Cardiac muscle cell (in vitro differentiated cells and primary cell): ENCODE results near the gene CALB2. TPM values are rescaled to one million over a fixed set of nuclear protein-coding genes. Genes with fewer than 3 reads are reported as not detected.

ENCODE experiments used
- DNase-seq, 2 donors: peaks; one replicate each; pipeline versions ENCODE4 v3.0.0 to v3.0.0-alpha.2; 2010 to 2017; ENCODE audit warnings: low read depth in 1 of 2, low spot score in 1 of 2
- H3K27ac ChIP-seq: fragments of 200-600 bp; sonication (generic); 2 replicates; pipeline ENCODE4 v1.5.1; 2016
- H3K27me3 ChIP-seq: fragments of 200-600 bp; sonication (generic); 2 replicates; pipeline ENCODE4 v1.6.0; 2016; ENCODE audit warnings: control low read depth
- H3K36me3 ChIP-seq: fragments of 200-600 bp; sonication (generic); 2 replicates; pipeline ENCODE4 v1.5.1; 2016; ENCODE audit warnings: control low read depth
- H3K4me1 ChIP-seq: fragments of 200-600 bp; sonication (generic); 2 replicates; pipeline ENCODE4 v1.8.1; 2017; ENCODE audit warnings: low read depth, mild to moderate bottlenecking, mixed run types
- H3K4me3 ChIP-seq: fragments of 200-600 bp; sonication (generic); 2 replicates; pipeline ENCODE4 v1.5.1; 2016; ENCODE audit warnings: mild to moderate bottlenecking
- H3K9me3 ChIP-seq: fragments of 200-600 bp; sonication (generic); 2 replicates; pipeline ENCODE4 v1.5.1; 2017; ENCODE audit warnings: low read depth, mild to moderate bottlenecking, control low read depth
- polyA plus RNA-seq: library from polyadenylated mRNA; unstranded; fragments of >200 nt; fragmentation: Nextera tagmentation; extraction: Ambion mirVana; gene quantifications from 2 replicates; pipeline ENCODE4 v1.2.1, GENCODE V29; 2016
- total RNA-seq: library from RNA; depleted of rRNA; stranded (reverse); fragments of >200 nt; gene quantifications from 2 replicates; pipeline ENCODE4 v1.2.3, GENCODE V29; 2016
- TF ChIP-seq, protein P1 (sequence below): IDR thresholded peaks from 2 replicates; pipeline ENCODE4 v1.5.1; 2012; ENCODE audit warnings: low read depth, mild to moderate bottlenecking, low read length

CALB2 gene
- total and polyA plus RNA-seq, 2 experiments from 2014 or later: 0.36 to 0.45 TPM

DNA sequence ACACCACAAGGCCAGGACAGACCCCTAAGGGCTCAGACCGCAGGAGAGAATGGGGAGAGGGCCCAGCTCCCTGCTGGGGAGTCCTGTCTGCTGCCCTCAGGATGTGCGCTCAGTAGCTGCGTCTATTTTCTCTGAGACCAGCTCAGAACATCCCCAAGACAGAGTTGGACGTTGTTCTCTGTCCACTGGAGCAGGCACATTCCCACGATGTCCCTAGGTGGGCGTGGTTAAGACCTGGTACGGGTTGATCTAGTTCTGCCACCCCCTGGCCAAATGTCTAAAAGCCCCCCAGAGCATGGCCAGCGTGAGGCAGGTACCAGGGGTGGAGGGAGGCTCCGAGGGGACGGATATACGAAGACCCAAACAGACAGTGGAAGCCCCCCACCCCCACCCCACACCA, 842 bp upstream of the CALB2 start:
- no peaks in the 10 kb centered on the region for H3K9me3 ChIP-seq
- TF ChIP-seq, protein P1, sequence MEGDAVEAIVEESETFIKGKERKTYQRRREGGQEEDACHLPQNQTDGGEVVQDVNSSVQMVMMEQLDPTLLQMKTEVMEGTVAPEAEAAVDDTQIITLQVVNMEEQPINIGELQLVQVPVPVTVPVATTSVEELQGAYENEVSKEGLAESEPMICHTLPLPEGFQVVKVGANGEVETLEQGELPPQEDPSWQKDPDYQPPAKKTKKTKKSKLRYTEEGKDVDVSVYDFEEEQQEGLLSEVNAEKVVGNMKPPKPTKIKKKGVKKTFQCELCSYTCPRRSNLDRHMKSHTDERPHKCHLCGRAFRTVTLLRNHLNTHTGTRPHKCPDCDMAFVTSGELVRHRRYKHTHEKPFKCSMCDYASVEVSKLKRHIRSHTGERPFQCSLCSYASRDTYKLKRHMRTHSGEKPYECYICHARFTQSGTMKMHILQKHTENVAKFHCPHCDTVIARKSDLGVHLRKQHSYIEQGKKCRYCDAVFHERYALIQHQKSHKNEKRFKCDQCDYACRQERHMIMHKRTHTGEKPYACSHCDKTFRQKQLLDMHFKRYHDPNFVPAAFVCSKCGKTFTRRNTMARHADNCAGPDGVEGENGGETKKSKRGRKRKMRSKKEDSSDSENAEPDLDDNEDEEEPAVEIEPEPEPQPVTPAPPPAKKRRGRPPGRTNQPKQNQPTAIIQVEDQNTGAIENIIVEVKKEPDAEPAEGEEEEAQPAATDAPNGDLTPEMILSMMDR: no peak
- H3K4me3 ChIP-seq: no peak overlapping the region
- no peaks in the 10 kb centered on the region for H3K4me1 ChIP-seq
- H3K36me3 ChIP-seq: no peaks in the 10 kb centered on the region
- H3K27me3 ChIP-seq: peaks cover 49% of the 10 kb centered on the region
- H3K27ac ChIP-seq: no peak overlapping the region
- DNase-seq: peak in 1 of 2 donors; percentile 17

DNA sequence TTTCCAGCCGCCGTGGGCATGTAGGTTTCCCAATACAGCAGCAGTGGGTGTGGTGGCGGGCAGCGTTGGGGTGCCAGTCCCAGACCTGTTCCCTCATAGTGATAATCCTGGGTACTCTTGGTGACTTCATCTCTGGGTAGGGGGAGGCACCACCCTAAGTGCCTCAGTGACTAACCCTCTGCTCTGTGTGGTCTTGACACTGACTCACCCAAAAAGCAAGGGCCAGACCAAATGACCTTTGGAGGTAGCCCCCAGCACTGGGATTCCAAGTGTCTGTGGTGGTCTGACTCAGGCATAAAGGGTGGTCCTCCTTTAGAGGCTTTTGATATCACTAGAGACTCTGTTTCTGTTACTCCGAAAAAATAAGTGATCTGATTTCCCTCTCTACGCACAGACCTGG, 908 bp downstream of the CALB2 start:
- no peak overlapping the region for H3K4me3 ChIP-seq
- TF ChIP-seq, protein P1: no peak
- no peak for DNase-seq
- H3K4me1 ChIP-seq: no peaks in the 10 kb centered on the region
- H3K27ac ChIP-seq: no peak overlapping the region
- H3K9me3 ChIP-seq: no peaks in the 10 kb centered on the region
- no peaks in the 10 kb centered on the region for H3K36me3 ChIP-seq
- H3K27me3 ChIP-seq: peaks cover 49% of the 10 kb centered on the region

DNA sequence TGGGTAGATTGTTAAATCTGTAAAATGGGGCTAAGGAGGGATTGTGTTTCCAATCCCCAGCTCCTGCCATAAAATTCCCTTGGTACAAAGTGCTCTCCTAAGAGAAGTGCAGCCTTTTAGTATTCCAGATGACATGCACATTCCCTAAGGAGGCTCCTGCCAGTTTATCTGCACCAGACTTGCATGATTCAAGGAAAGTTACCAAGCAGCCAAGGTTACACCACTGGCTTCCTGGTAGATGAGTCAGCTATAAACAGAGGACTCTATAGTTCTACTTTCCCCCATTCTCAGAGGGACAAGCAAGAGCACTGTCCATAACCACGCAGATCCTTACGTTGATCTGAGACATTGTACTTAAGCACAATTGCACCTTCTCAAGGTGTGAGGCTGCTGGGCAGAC, 1.9 kb downstream of the CALB2 start:
- Histone ChIP-seq H3K9me3 (no peaks in the 10 kb centered on the region), H3K36me3 (no peaks in the 10 kb centered on the region), H3K27me3 (peaks cover 44% of the 10 kb centered on the region), H3K4me3 (no peak overlapping the region), H3K27ac (no peak overlapping the region), H3K4me1 (no peaks in the 10 kb centered on the region)
- TF ChIP-seq, protein P1: no peak
- DNase-seq: peak in 1 of 2 donors; percentile 95

DNA sequence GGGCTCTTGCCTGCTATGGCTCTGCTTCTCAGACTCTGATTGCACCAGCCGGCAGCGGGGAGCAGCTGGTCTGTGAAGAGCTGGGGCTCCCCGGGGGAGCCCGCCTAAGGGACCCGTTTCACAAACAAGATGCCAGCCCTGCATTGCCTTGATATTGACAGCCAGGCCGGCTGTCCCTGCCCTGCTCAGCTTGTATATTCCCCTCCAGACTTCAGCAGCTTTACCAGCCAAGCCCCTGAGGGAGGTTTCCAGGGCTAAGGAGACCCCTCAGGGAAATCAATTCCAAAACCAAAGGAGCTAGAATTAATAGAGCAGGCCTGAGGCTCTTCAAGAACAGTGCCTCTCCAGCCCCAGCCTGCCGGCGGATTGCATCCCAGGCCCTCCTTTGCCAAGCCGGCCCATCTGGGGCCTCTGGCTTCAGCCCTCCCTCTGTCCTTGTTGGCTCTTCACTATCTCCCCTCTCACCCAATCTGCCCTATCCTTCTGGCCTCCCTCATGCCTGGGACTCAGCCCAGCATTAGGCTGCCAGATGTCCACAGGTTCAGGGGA, 5.7 kb downstream of the CALB2 start:
- H3K4me1 ChIP-seq: no peaks in the 10 kb centered on the region
- H3K9me3 ChIP-seq: no peaks in the 10 kb centered on the region
- no peaks in the 10 kb centered on the region for H3K36me3 ChIP-seq
- TF ChIP-seq, protein P1: no peak
- H3K27me3 ChIP-seq: peaks cover 20% of the 10 kb centered on the region
- DNase-seq: peak in 1 of 2 donors; percentile 44
- no peak overlapping the region for H3K27ac ChIP-seq
- no peak overlapping the region for H3K4me3 ChIP-seq

DNA sequence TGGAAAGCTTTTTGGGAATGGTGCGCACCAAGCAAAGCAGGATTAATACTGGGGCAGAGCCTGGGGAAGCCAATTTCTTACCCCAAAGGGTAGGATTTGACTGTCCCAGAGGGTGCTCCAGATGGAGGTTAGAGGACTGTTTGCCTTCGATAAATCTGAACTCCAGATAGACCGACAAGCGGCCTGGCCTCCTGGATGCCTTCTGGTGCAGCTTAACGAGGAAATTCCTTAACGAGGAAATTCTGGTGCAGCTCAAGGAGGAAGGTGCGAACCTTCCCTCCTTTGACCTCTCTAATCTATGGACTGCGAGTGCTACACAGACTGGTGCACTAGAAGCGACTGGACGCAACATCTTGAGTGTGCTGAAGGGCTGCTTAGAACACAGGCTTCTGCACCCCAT, 6.5 kb downstream of the CALB2 start:
- no peaks in the 10 kb centered on the region for H3K4me1 ChIP-seq
- no peak for DNase-seq
- no peaks in the 10 kb centered on the region for H3K9me3 ChIP-seq
- TF ChIP-seq, protein P1: no peak
- no peaks in the 10 kb centered on the region for H3K36me3 ChIP-seq
- H3K27me3 ChIP-seq: peaks cover 12% of the 10 kb centered on the region
- no peak overlapping the region for H3K4me3 ChIP-seq
- H3K27ac ChIP-seq: no peak overlapping the region
